Measurements from ENCODE around the gene TOMT. TPM values are rescaled to one million over a fixed set of nuclear protein-coding genes. Genes with fewer than 3 reads are reported as not detected.
A peak's percentile ranks its signal among the peaks of the same experiment; 100 is the strongest.

The TOMT gene
- total and polyA plus RNA-seq, 2 of the 4 experiments (the other 2 are of a cell fraction) = not detected

- Histone ChIP-seq H2BK20ac (ENCODE audit: low read depth, low read length) (peak overlapping the region; percentile 88), H3K9ac (ENCODE audit: low read depth, low read length) (peak overlapping the region; percentile 70), H3K23ac (ENCODE audit: low read depth, low read length) (peak overlapping the region; percentile 99), H3K14ac (replicated peaks; ENCODE audit: low read depth, low read length) (peak overlapping the region; percentile 100), H2AFZ (replicated peaks; ENCODE audit: low read length, poor library complexity) (peak overlapping the region; percentile 96), H3K79me1 (ENCODE audit: low read depth in 1 of 2, low read length in 2 of 2) (peaks cover 0 to 20% of the 10 kb centered on the region in 2 experiments; a peak in 2 of 4 replicates), H3K27me3 (ENCODE audit: control insufficient read depth, insufficient read depth, low read length) (no peaks in the 10 kb centered on the region), H4K20me1 (ENCODE audit: insufficient read depth, low read length) (no peaks in the 10 kb centered on the region), H3K27ac (ENCODE audit: insufficient read depth, low read length) (peak overlapping the region; percentile 87), H4K8ac (ENCODE audit: low read depth in 2 of 2, low read length in 2 of 2) (peak overlapping the region; percentile 95 to 99), H3K4me2 (ENCODE audit: low read depth, low read length) (peak overlapping the region; percentile 93), H3K56ac (ENCODE audit: extremely low read depth, insufficient read depth, low read length) (peak overlapping the region; percentile 88), H3K4me1 (ENCODE audit: control insufficient read depth, insufficient read depth, low read length) (peaks cover 6% of the 10 kb centered on the region; the same call in 1 of the 2 replicates), H4K91ac (ENCODE audit: insufficient read depth, low read depth, low read length) (peak overlapping the region; percentile 99), H3K36me3 (ENCODE audit: control insufficient read depth, insufficient read depth, low read length) (no peaks in the 10 kb centered on the region; the same call in 1 of the 2 replicates), H2BK120ac (ENCODE audit: low read depth, low read length) (peak overlapping the region; percentile 88), H2AK5ac (ENCODE audit: low read depth, low read length) (peak overlapping the region; percentile 98), H2BK15ac (ENCODE audit: low read depth, low read length) (peak overlapping the region; percentile 48; the same call in 2 of the 3 replicates), H3K18ac (ENCODE audit: low read depth, low read length) (peak overlapping the region; percentile 80), H4K5ac (ENCODE audit: low read depth, low read length) (peak overlapping the region; percentile 98), H2BK5ac (ENCODE audit: low read depth, low read length, poor library complexity, severe bottlenecking) (peak overlapping the region; percentile 95), H3K4me3 (ENCODE audit: insufficient read depth, low read depth, low read length) (peak overlapping the region; percentile 53), H2AK9ac (replicated peaks; ENCODE audit: low read depth, low read length, poor library complexity) (peak overlapping the region; percentile 99), H3K9me3 (ENCODE audit: control insufficient read depth, insufficient read depth, low read length) (no peaks in the 10 kb centered on the region), H3K4ac (ENCODE audit: low read depth, low read length) (peak overlapping the region; percentile 100), H3K9me1 (ENCODE audit: insufficient read depth, low read length) (peaks cover 10% of the 10 kb centered on the region)
- intact Hi-C loops (cut with micrococcal nuclease) = no loop called here
- 72% methylated on average over 3 of the region's 9 CpGs; no CpG with 5 or more reads in 1 of the 2 experiments for WGBS, 2 experiments (ENCODE audit: extremely low coverage in 2 of 2, insufficient read length in 1 of 2)
- no TSS peak for BruUV-seq (replicated peaks)
- CTCF ChIA-PET = interaction anchor here (0.7 to 1.8 kb wide), 2 partner anchors 31 to 88 kb away, joined by 3 to 6 read pairs; no protein-coding TSS in a partner anchor
- ATAC-seq (ENCODE audit: low read depth) = no peak
- DNase-seq = peak; percentile 52
- in situ Hi-C loops (cut with MboI; ENCODE audit: low sequenced_read_pairs) = no loop called here
- dilution Hi-C loops (cut with HindIII; ENCODE audit: low sequenced_read_pairs, unreplicated experiment) = no loop called here
- TF ChIP-seq NFE2L2 (IDR thresholded peaks at IDR 0.05; ENCODE audit: low read depth, low read length) = no peak
- TF ChIP-seq RCOR1 (IDR thresholded peaks at IDR 0.05; ENCODE audit: insufficient replicate concordance, low read length) = no peak
- no peak for TF ChIP-seq MAFK (IDR thresholded peaks at IDR 0.05; ENCODE audit: low read depth, low read length)
- no peak for TF ChIP-seq MXI1 (IDR thresholded peaks at IDR 0.05; ENCODE audit: borderline replicate concordance, low read depth, low read length)
- TF ChIP-seq USF2 (IDR thresholded peaks at IDR 0.05; ENCODE audit: low read depth, low read length) = no peak
- no peak for TF ChIP-seq CHD1 (IDR thresholded peaks at IDR 0.05; ENCODE audit: low read depth, low read length)
- TF ChIP-seq ELK1 (IDR thresholded peaks at IDR 0.05; ENCODE audit: borderline replicate concordance, low read depth, low read length) = no peak
- TF ChIP-seq RAD21 (IDR thresholded peaks at IDR 0.05; ENCODE audit: low read length) = no peak
- POLR2A ChIA-PET (ENCODE audit: unreplicated experiment) = interaction anchor here (1.0 kb wide), 1 partner anchor 11 kb away, joined by 4 read pairs; the partner anchor contains the start of gene LAMTOR1
Observed at GRCh38 chr11:72112978-72113808, 7.5 kb downstream of the TOMT start.

All from IMR-90 (cell line).